Measurements from ENCODE around the gene BCL6B.

DNA sequence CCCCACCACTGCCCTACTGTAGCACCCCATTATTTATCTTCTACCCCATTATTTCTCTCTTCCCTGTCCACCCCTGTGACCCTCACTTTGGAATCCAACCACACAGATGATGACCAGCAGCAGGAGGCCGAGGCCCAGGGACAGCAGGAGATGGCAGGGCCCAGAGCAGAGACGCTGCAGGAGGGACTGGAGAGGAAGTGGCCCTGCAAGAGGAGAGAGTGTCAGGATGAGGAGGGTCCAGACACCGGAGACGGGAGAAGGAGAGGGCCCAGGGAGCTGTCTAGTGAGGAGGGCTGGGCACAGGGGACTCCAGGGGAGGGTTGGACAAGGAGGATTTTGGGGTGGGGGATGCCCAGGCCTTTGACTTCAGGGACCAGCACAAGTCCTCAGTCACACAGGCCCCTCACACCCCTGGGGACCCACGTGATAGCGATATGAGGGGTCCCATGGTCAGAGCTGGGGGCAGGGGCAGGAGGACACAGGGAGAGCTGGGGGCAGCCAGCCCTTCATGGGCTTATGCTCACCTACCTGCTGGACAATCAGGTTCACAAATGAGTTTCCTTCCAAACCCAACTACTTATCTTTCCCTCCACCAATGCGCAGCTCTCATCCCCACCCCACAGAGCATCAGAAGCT lies 55.2 kb downstream of the BCL6B start:
- no peak for TF ChIP-seq POLR2A (IDR thresholded peaks at IDR 0.05)
- TF ChIP-seq, protein P1, sequence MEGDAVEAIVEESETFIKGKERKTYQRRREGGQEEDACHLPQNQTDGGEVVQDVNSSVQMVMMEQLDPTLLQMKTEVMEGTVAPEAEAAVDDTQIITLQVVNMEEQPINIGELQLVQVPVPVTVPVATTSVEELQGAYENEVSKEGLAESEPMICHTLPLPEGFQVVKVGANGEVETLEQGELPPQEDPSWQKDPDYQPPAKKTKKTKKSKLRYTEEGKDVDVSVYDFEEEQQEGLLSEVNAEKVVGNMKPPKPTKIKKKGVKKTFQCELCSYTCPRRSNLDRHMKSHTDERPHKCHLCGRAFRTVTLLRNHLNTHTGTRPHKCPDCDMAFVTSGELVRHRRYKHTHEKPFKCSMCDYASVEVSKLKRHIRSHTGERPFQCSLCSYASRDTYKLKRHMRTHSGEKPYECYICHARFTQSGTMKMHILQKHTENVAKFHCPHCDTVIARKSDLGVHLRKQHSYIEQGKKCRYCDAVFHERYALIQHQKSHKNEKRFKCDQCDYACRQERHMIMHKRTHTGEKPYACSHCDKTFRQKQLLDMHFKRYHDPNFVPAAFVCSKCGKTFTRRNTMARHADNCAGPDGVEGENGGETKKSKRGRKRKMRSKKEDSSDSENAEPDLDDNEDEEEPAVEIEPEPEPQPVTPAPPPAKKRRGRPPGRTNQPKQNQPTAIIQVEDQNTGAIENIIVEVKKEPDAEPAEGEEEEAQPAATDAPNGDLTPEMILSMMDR (IDR thresholded peaks at IDR 0.05), result no peak

All from heart left ventricle (tissue), 13 donors.